K562 (cell line): Measurements from ENCODE around the gene PITPNM3. TPM values are rescaled to one million over a fixed set of nuclear protein-coding genes. Genes with fewer than 3 reads are reported as not detected.

Experiments
- ATAC-seq: fragments of 200-7000 bp; cut with Tn5 transposase; 3 replicates; pipeline ENCODE4 v1.9.1; 2020; ENCODE audit warnings: moderate library complexity
- BruUV-seq: library from RNA; stranded (reverse); fragments of 400-500 nt; replicated peaks from 2 replicates; lab custom pipeline; 2021; lab: Mats Ljungman, UMichigan
- CTCF ChIA-PET: fragments of 300-600 bp; formaldehyde crosslinking; extraction: SDS; loops from one replicate; lab custom pipeline; 2021; ENCODE audit warnings: low intra/inter-chr PET ratio; lab: Yijun Ruan, JAX
- POLR2A ChIA-PET: fragments of 300-600, 350-650 bp; sonication (Branson Sonifier 250); formaldehyde crosslinking; extraction: SDS; loops from one replicate; lab custom pipeline; 2021; ENCODE audit warnings: antibody characterized with exemption, inconsistent platforms; lab: Yijun Ruan, JAX
- DNase-seq, 4 experiments: peaks; one replicate each; pipeline versions ENCODE4 v3.0.0 to v3.0.0-alpha.2; 2011 to 2018; ENCODE audit warnings: low spot score in 3 of 4, mixed read lengths in 3 of 4; ENCODE audit errors: extremely low read depth in 1 of 4
- FAIRE-seq: peaks from 2 replicates; lab custom pipeline; 2011; peaks lifted over from hg19 to GRCh38; lab: Jason Lieb, UNC
- H2AFZ ChIP-seq: 2 replicates; pipeline ENCODE4 v1.6.0; 2011; ENCODE audit warnings: low read depth, low read length, control low read depth, inconsistent platforms
- H3K27ac ChIP-seq: fragments of 200-600 bp; 3 replicates; pipeline ENCODE4 v1.8.0; 2011; ENCODE audit warnings: low read depth, mild to moderate bottlenecking, control low read depth, inconsistent platforms, low read length, moderate library complexity, mixed read lengths; ENCODE audit errors: extremely low read depth
- H3K27me3 ChIP-seq, 2 experiments: fragments of 300-600 bp in 1 of 2; 2 replicates in 1 of 2; 3 replicates in 1 of 2; pipeline versions ENCODE4 v1.6.0 to v1.8.0; 2011; ENCODE audit warnings: inconsistent platforms in 2 of 2, low read length in 2 of 2, mild to moderate bottlenecking in 1 of 2, mixed read lengths in 1 of 2, moderate library complexity in 1 of 2; ENCODE audit not compliant: control insufficient read depth in 2 of 2, insufficient read depth in 2 of 2
- H3K36me3 ChIP-seq: fragments of 300-600 bp; 3 replicates; pipeline ENCODE4 v1.8.0; 2011; ENCODE audit warnings: mild to moderate bottlenecking, low read length, inconsistent platforms; ENCODE audit not compliant: control insufficient read depth, insufficient read depth
- H3K4me1 ChIP-seq, 2 experiments: fragments of 200-600 bp in 1 of 2; replicated peaks in 1 of 2; 2 replicates in 1 of 2; 3 replicates in 1 of 2; pipeline versions ENCODE4 v1.5.1 to v1.8.0; 2011; ENCODE audit warnings: inconsistent platforms in 2 of 2, low read length in 2 of 2, mild to moderate bottlenecking in 1 of 2, mixed read lengths in 1 of 2, moderate library complexity in 1 of 2; ENCODE audit not compliant: control insufficient read depth in 2 of 2, insufficient read depth in 2 of 2
- H3K4me2 ChIP-seq: 2 replicates; pipeline ENCODE4 v1.6.1; 2011; ENCODE audit warnings: low read length, control low read depth, inconsistent platforms, mixed read lengths; ENCODE audit not compliant: insufficient read depth
- H3K4me3 ChIP-seq: fragments of 200-600 bp; sonication (generic), shearing (Covaris generic); 2 replicates; pipeline ENCODE4 v1.5.1; 2016; ENCODE audit warnings: control low read depth, inconsistent platforms
- H3K79me2 ChIP-seq: fragments of 200-600 bp; 3 replicates; pipeline ENCODE4 v1.8.0; 2011; ENCODE audit warnings: low read length, inconsistent platforms; ENCODE audit not compliant: control insufficient read depth, insufficient read depth
- H3K9ac ChIP-seq, 2 experiments: 2 replicates each; pipeline versions ENCODE4 v1.6.0 to v1.6.1; 2011; ENCODE audit warnings: low read depth in 2 of 2, low read length in 2 of 2, control low read depth in 1 of 2, inconsistent platforms in 1 of 2, mild to moderate bottlenecking in 1 of 2, mixed read lengths in 1 of 2; ENCODE audit not compliant: insufficient read depth in 1 of 2
- H3K9me1 ChIP-seq: one replicate; pipeline ENCODE4 v1.6.0; 2011; ENCODE audit warnings: inconsistent platforms, mild to moderate bottlenecking, low read length, moderate library complexity; ENCODE audit not compliant: control insufficient read depth, insufficient read depth
- H3K9me3 ChIP-seq: replicated peaks from 2 replicates; pipeline ENCODE4 v1.5.1; 2011; ENCODE audit warnings: low read depth, low read length, inconsistent platforms; ENCODE audit not compliant: control insufficient read depth, insufficient read depth
- H4K20me1 ChIP-seq: replicated peaks from 2 replicates; pipeline ENCODE4 v1.6.1; 2011; ENCODE audit warnings: low read length, inconsistent platforms, mixed read lengths; ENCODE audit not compliant: control insufficient read depth, insufficient read depth
- HIVEP1 ChIP-seq: fragments of 250-450 bp; sonication (Bioruptor Pico); IDR thresholded peaks from 2 replicates; pipeline ENCODE4 v1.4.0; 2020; ENCODE audit warnings: mild to moderate bottlenecking
- KLF1 ChIP-seq: fragments of 450-650 bp; IDR thresholded peaks from 2 replicates; pipeline ENCODE4 v1.6.1; 2016; ENCODE audit warnings: missing genetic modification characterization, missing compliant biosample characterization
- LARP7 ChIP-seq: fragments of 450-650 bp; IDR thresholded peaks from 2 replicates; pipeline ENCODE4 v1.6.1; 2016
- ZNF212 ChIP-seq: fragments of 450-650 bp; formaldehyde crosslinking; IDR thresholded peaks from 2 replicates; pipeline ENCODE4 v1.4.0; 2020; ENCODE audit warnings: mild to moderate bottlenecking
- ZNF408 ChIP-seq: fragments of 250-450 bp; sonication (Bioruptor Pico); IDR thresholded peaks from 2 replicates; pipeline ENCODE4 v1.4.0; 2020; ENCODE audit warnings: low read depth, mild to moderate bottlenecking, moderate library complexity
- ZNF778 ChIP-seq: fragments of 450-650 bp; formaldehyde crosslinking; IDR thresholded peaks from 2 replicates; pipeline ENCODE4 v1.4.0; 2020; ENCODE audit warnings: mild to moderate bottlenecking, moderate library complexity
- WGBS: fragments of 100-300 bp; shearing (Covaris generic); methylation state at CpG from one replicate; pipeline ENCODE4 v1.1.6; 2016; ENCODE audit warnings: low coverage, mixed read lengths; ENCODE audit not compliant: insufficient coverage; ENCODE audit errors: missing lambda C conversion rate; 5-methylcytosine and 5-hydroxymethylcytosine counted together
- in situ Hi-C: fragments of 300-500 bp; cut with MboI; formaldehyde crosslinking; loops from 4 replicates; pipeline ENCODE4 v1.15.0; 2018; ENCODE audit warnings: inconsistent platforms, mixed read lengths
- intact Hi-C: fragments of 100-400 bp; cut with micrococcal nuclease; formaldehyde crosslinking; loops from 2 replicates; pipeline ENCODE4 v1.14.2; 2022
- polyA plus RNA-seq, 8 experiments: library from polyadenylated mRNA; depleted of rRNA in 4 of 8; stranded (reverse) in 5 of 8; unstranded in 3 of 8; fragments of >200 nt; fragmentation: Nextera tagmentation in 2 of 8; fragmentation: Illumina TruSeq in 1 of 8; extraction: Ambion mirVana in 2 of 8; extraction: Trizol in 1 of 8; gene quantifications; 2 replicates each; pipeline versions ENCODE4 v1.2.1 to v1.2.3, GENCODE V29; 2011 to 2014; ENCODE audit warnings: inconsistent platforms in 1 of 8, missing spikeins in 1 of 8
- total RNA-seq, 7 experiments: library from RNA; depleted of rRNA in 6 of 7; stranded (reverse); fragments of >200 nt in 6 of 7; fragmentation: Illumina TruSeq in 2 of 7; extraction: Trizol in 2 of 7; gene quantifications; 2 replicates each; pipeline versions ENCODE4 v1.2.1 to v1.2.3, GENCODE V29; 2011 to 2021; ENCODE audit warnings: low replicate concordance in 1 of 7
- TF ChIP-seq, protein P1 (sequence below): fragments of 250-450 bp; sonication (Bioruptor Pico); IDR thresholded peaks from 2 replicates; pipeline ENCODE4 v1.6.1; 2021; ENCODE audit warnings: mild to moderate bottlenecking
- TF ChIP-seq, protein P2 (sequence below): fragments of 450-650 bp; IDR thresholded peaks from 2 replicates; pipeline ENCODE4 v1.6.1; 2017; ENCODE audit warnings: antibody characterized with exemption, mild to moderate bottlenecking
- TF ChIP-seq, protein P3 (sequence below): fragments of 200-400 bp; formaldehyde crosslinking; IDR thresholded peaks from 2 replicates; pipeline ENCODE4 v1.6.1; 2017; ENCODE audit warnings: mild to moderate bottlenecking, low read depth, low read length, moderate library complexity

PITPNM3 gene
- total and polyA plus RNA-seq, 9 of the 15 experiments (the other 6 are each of a cell fraction or from before 2014, with no cell fraction given) = 0.14 to 0.38 (median 0.22) TPM; not detected in 2

DNA sequence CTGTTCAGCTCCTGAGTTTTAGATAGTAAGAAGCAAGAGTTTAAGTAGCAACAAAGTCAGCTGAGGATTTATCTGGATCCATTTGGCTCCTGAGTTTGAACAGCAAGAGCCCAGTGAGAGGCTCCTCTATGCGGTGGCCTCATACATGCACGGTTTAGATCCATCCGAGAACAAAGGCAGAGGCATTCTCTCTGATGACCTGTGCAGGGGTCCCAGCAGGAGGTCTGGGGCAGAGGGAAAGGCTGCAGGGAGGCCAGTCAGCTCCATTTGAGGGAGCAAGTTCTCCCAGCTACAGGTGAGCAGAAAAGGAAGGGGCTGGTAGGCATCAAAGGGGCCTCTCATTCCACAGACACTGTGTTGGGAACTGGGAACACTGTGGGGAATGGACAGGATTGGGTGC lies 16.5 kb downstream of the PITPNM3 start:
- ATAC-seq = no peak
- Histone ChIP-seq H3K9me3 (no peaks in the 10 kb centered on the region; the same call in 1 of the 2 replicates), H3K36me3 (no peaks in the 10 kb centered on the region), H3K4me1 (no peaks in the 10 kb centered on the region), H3K9me1 (no peaks in the 10 kb centered on the region), H3K4me2 (no peak overlapping the region), H3K9ac (no peak overlapping the region), H3K4me3 (no peak overlapping the region), H2AFZ (no peak overlapping the region), H3K27ac (no peak overlapping the region), H3K79me2 (no peaks in the 10 kb centered on the region), H3K27me3 (peaks cover 6 to 30% of the 10 kb centered on the region in 2 experiments; a peak in 4 of 5 replicates), H4K20me1 (no peaks in the 10 kb centered on the region)
- BruUV-seq = no TSS peak
- ChIA-PET POLR2A (no interaction called here), CTCF (no interaction called here)
- WGBS = 0% methylated on average over 3 of the region's 3 CpGs
- intact Hi-C loops = no loop called here
- TF ChIP-seq HIVEP1 (CRISPR knock-in tag) (no peak), LARP7 (no peak), KLF1 (tag) (no peak), ZNF408 (CRISPR knock-in tag) (no peak), ZNF212 (CRISPR knock-in tag) (no peak), ZNF778 (CRISPR knock-in tag) (no peak)
- TF ChIP-seq, protein P1, sequence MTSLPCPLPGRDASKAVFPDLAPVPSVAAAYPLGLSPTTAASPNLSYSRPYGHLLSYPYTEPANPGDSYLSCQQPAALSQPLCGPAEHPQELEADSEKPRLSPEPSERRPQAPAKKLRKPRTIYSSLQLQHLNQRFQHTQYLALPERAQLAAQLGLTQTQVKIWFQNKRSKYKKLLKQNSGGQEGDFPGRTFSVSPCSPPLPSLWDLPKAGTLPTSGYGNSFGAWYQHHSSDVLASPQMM (CRISPR knock-in tag) = no peak
- TF ChIP-seq, protein P2, sequence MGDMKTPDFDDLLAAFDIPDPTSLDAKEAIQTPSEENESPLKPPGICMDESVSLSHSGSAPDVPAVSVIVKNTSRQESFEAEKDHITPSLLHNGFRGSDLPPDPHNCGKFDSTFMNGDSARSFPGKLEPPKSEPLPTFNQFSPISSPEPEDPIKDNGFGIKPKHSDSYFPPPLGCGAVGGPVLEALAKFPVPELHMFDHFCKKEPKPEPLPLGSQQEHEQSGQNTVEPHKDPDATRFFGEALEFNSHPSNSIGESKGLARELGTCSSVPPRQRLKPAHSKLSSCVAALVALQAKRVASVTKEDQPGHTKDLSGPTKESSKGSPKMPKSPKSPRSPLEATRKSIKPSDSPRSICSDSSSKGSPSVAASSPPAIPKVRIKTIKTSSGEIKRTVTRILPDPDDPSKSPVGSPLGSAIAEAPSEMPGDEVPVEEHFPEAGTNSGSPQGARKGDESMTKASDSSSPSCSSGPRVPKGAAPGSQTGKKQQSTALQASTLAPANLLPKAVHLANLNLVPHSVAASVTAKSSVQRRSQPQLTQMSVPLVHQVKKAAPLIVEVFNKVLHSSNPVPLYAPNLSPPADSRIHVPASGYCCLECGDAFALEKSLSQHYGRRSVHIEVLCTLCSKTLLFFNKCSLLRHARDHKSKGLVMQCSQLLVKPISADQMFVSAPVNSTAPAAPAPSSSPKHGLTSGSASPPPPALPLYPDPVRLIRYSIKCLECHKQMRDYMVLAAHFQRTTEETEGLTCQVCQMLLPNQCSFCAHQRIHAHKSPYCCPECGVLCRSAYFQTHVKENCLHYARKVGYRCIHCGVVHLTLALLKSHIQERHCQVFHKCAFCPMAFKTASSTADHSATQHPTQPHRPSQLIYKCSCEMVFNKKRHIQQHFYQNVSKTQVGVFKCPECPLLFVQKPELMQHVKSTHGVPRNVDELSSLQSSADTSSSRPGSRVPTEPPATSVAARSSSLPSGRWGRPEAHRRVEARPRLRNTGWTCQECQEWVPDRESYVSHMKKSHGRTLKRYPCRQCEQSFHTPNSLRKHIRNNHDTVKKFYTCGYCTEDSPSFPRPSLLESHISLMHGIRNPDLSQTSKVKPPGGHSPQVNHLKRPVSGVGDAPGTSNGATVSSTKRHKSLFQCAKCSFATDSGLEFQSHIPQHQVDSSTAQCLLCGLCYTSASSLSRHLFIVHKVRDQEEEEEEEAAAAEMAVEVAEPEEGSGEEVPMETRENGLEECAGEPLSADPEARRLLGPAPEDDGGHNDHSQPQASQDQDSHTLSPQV = no peak
- TF ChIP-seq, protein P3, sequence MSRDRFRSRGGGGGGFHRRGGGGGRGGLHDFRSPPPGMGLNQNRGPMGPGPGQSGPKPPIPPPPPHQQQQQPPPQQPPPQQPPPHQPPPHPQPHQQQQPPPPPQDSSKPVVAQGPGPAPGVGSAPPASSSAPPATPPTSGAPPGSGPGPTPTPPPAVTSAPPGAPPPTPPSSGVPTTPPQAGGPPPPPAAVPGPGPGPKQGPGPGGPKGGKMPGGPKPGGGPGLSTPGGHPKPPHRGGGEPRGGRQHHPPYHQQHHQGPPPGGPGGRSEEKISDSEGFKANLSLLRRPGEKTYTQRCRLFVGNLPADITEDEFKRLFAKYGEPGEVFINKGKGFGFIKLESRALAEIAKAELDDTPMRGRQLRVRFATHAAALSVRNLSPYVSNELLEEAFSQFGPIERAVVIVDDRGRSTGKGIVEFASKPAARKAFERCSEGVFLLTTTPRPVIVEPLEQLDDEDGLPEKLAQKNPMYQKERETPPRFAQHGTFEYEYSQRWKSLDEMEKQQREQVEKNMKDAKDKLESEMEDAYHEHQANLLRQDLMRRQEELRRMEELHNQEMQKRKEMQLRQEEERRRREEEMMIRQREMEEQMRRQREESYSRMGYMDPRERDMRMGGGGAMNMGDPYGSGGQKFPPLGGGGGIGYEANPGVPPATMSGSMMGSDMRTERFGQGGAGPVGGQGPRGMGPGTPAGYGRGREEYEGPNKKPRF = no peak
- in situ Hi-C loops = no loop called here
- FAIRE-seq = no peak
- DNase-seq = no peak
